ENCODE data around the gene GTPBP2. TPM values are rescaled to one million over a fixed set of nuclear protein-coding genes. Genes with fewer than 3 reads are reported as not detected.
A peak's percentile ranks its signal among the peaks of the same experiment; 100 is the strongest.

The GTPBP2 gene
- total and polyA plus RNA-seq, 2 of the 13 experiments (the other 11 are each of a cell fraction or from before 2014, with no cell fraction given) = 26.9 to 88.2 TPM

DNA sequence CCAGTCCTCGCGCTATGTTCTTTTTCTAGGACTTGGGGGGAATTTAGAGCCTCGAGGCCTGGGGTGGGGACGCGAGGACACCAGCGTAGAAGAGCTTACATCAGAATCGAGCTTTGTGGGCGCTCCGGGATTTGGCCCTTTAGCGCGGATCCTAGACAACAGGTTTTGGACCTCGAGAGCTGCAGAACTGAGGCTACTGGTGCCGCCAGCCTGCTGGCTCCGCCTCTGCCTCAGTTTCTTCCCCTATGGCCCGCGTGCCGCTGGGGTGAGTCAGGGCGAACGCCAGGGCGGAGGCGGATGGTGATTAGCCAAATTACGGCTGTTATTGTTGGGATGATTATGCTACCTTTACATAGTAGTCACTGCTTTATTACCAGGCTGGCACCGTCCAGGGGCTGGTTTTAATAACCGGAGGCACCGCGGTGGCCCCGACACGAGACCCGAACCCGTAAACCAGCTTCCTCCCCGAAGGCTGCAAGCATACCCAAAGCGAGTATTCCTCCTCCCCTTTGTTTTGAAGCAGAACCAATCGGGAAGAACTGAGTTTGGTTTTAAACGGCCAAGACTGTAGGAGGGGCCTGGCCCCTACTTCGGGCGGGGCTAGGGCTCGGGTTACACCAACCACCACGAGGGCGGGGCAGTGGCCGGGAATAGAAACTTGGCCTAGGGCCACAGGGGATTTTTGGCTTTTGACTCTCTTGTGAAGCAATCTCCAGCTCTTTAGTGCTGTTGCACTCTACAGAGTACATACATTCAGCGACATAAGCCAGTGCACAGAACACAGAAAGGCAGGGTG lies 639 bp upstream of the GTPBP2 start (continued):
- TF ChIP-seq ZNF337 (CRISPR knock-in tag; IDR thresholded peaks at IDR 0.05; ENCODE audit: borderline replicate concordance, low read depth) (peak; percentile 71; the same call in 1 of the 2 replicates), ZNF180 (CRISPR knock-in tag; IDR thresholded peaks at IDR 0.05; ENCODE audit: borderline replicate concordance, low read depth) (peak; percentile 88; the same call in 1 of the 2 replicates), ZSCAN25 (CRISPR knock-in tag; IDR thresholded peaks at IDR 0.05) (peak; percentile 19; the same call in 1 of the 2 replicates), ATF3 (CRISPR knock-in tag; IDR thresholded peaks at IDR 0.05) (no peak; the same call in 1 of the 2 replicates), RCOR2 (CRISPR knock-in tag; IDR thresholded peaks at IDR 0.05) (peak; percentile 23; the same call in 1 of the 2 replicates), MIER2 (CRISPR knock-in tag; IDR thresholded peaks at IDR 0.05) (peak; percentile 24; the same call in 1 of the 2 replicates), HIVEP1 (CRISPR knock-in tag; IDR thresholded peaks at IDR 0.05) (peak; percentile 66), PBX2 (CRISPR knock-in tag; IDR thresholded peaks at IDR 0.05) (no peak), TEAD3 (CRISPR knock-in tag; optimal IDR thresholded peaks at IDR 0.05; ENCODE audit: borderline replicate concordance) (peak; percentile 12), ZNF629 (CRISPR knock-in tag; conservative IDR thresholded peaks at IDR 0.05) (0 out of 2 replicates have a peak, but pooled peaks have one; percentile 27), ZNF83 (CRISPR knock-in tag; IDR thresholded peaks at IDR 0.05; ENCODE audit: borderline replicate concordance) (0 out of 2 replicates have a peak, but pooled peaks have one; percentile 17), ZNF124 (CRISPR knock-in tag; IDR thresholded peaks at IDR 0.05) (no peak), ZBTB8A (CRISPR knock-in tag; IDR thresholded peaks at IDR 0.05; ENCODE audit: borderline replicate concordance, low read depth) (no peak), MBNL3 (CRISPR knock-in tag; conservative IDR thresholded peaks at IDR 0.05) (no peak), MAX (IDR thresholded peaks at IDR 0.05) (peak; percentile 89), ZNF782 (CRISPR knock-in tag; IDR thresholded peaks at IDR 0.05; ENCODE audit: borderline replicate concordance) (no peak), ZZZ3 (CRISPR knock-in tag; IDR thresholded peaks at IDR 0.05; ENCODE audit: borderline replicate concordance) (0 out of 2 replicates have a peak, but pooled peaks have one; percentile 6)
- TF ChIP-seq, protein P1, sequence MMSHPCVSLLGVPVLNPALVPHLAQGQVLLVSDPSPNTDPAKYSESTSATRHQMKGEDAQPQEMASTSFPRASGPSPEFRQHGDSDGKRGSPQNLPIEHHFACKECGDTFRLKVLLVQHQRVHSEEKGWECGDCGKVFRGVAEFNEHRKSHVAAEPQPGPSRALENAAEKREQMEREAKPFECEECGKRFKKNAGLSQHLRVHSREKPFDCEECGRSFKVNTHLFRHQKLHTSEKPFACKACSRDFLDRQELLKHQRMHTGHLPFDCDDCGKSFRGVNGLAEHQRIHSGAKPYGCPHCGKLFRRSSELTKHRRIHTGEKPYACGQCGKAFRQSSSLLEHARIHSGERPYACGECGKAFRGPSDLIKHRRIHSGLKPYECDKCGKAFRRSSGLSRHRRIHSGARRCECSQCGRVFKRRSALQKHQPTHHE (CRISPR knock-in tag; IDR thresholded peaks at IDR 0.05; ENCODE audit: borderline replicate concordance) = peak; percentile 87; the same call in 1 of the 2 replicates
- TF ChIP-seq, protein P2, sequence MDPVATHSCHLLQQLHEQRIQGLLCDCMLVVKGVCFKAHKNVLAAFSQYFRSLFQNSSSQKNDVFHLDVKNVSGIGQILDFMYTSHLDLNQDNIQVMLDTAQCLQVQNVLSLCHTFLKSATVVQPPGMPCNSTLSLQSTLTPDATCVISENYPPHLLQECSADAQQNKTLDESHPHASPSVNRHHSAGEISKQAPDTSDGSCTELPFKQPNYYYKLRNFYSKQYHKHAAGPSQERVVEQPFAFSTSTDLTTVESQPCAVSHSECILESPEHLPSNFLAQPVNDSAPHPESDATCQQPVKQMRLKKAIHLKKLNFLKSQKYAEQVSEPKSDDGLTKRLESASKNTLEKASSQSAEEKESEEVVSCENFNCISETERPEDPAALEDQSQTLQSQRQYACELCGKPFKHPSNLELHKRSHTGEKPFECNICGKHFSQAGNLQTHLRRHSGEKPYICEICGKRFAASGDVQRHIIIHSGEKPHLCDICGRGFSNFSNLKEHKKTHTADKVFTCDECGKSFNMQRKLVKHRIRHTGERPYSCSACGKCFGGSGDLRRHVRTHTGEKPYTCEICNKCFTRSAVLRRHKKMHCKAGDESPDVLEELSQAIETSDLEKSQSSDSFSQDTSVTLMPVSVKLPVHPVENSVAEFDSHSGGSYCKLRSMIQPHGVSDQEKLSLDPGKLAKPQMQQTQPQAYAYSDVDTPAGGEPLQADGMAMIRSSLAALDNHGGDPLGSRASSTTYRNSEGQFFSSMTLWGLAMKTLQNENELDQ (CRISPR knock-in tag; IDR thresholded peaks at IDR 0.05; ENCODE audit: borderline replicate concordance) = no peak
- TF ChIP-seq, protein P3, sequence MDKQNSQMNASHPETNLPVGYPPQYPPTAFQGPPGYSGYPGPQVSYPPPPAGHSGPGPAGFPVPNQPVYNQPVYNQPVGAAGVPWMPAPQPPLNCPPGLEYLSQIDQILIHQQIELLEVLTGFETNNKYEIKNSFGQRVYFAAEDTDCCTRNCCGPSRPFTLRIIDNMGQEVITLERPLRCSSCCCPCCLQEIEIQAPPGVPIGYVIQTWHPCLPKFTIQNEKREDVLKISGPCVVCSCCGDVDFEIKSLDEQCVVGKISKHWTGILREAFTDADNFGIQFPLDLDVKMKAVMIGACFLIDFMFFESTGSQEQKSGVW (CRISPR knock-in tag; IDR thresholded peaks at IDR 0.05; ENCODE audit: borderline replicate concordance) = no peak; the same call in 1 of the 2 replicates
- TF ChIP-seq, protein P4, sequence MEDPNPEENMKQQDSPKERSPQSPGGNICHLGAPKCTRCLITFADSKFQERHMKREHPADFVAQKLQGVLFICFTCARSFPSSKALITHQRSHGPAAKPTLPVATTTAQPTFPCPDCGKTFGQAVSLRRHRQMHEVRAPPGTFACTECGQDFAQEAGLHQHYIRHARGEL (CRISPR knock-in tag; IDR thresholded peaks at IDR 0.05) = no peak
